ENCODE results near the gene EXOC1. TPM values are rescaled to one million over a fixed set of nuclear protein-coding genes. Genes with fewer than 3 reads are reported as not detected.

EXOC1 gene
- total and polyA plus RNA-seq, 4 donors, result 4.2 to 18.0 (median 8.5) TPM

- Histone ChIP-seq H3K27me3 (ENCODE audit: control insufficient read depth in 4 of 4, insufficient read depth in 4 of 4, low read length in 3 of 4) (peaks cover 0 to 2% (median 0%) of the 10 kb centered on the region in 4 donors), H3K4me1 (ENCODE audit: control insufficient read depth in 4 of 4, insufficient read depth in 4 of 4, low read length in 3 of 4) (no peaks in the 10 kb centered on the region), H3K4me3 (ENCODE audit: low read depth in 1 of 3, low read length in 3 of 3) (no peak overlapping the region), H3K9ac (ENCODE audit: low read depth in 1 of 2, low read length in 2 of 2) (no peak overlapping the region), H3K27ac (ENCODE audit: low read depth in 1 of 2, low read length in 2 of 2) (no peak overlapping the region), H3K36me3 (ENCODE audit: control insufficient read depth in 4 of 4, insufficient read depth in 3 of 4, low read depth in 1 of 4, low read length in 3 of 4) (no peaks in the 10 kb centered on the region), H3K9me3 (ENCODE audit: control insufficient read depth in 4 of 4, low read length in 3 of 4) (no peaks in the 10 kb centered on the region)
- TF ChIP-seq FOXA1 (IDR thresholded peaks at IDR 0.05) (no peak), HNF4A (conservative IDR thresholded peaks at IDR 0.05) (no peak), YY1 (IDR thresholded peaks at IDR 0.05) (no peak), MAX (IDR thresholded peaks at IDR 0.05) (no peak), JUND (IDR thresholded peaks at IDR 0.05) (no peak), RXRA (IDR thresholded peaks at IDR 0.05) (no peak), HNF4G (IDR thresholded peaks at IDR 0.05) (no peak), GABPA (IDR thresholded peaks at IDR 0.05 in 1 of 2, conservative IDR thresholded peaks at IDR 0.05 in 1 of 2) (no peak), RAD21 (IDR thresholded peaks at IDR 0.05) (no peak), NR2F2 (IDR thresholded peaks at IDR 0.05) (no peak), EGR1 (IDR thresholded peaks at IDR 0.05; ENCODE audit: low read depth in 2 of 2) (no peak), TAF1 (conservative IDR thresholded peaks at IDR 0.05) (no peak), SP1 (IDR thresholded peaks at IDR 0.05) (no peak), FOXA2 (IDR thresholded peaks at IDR 0.05) (no peak)
- TF ChIP-seq, protein P1, sequence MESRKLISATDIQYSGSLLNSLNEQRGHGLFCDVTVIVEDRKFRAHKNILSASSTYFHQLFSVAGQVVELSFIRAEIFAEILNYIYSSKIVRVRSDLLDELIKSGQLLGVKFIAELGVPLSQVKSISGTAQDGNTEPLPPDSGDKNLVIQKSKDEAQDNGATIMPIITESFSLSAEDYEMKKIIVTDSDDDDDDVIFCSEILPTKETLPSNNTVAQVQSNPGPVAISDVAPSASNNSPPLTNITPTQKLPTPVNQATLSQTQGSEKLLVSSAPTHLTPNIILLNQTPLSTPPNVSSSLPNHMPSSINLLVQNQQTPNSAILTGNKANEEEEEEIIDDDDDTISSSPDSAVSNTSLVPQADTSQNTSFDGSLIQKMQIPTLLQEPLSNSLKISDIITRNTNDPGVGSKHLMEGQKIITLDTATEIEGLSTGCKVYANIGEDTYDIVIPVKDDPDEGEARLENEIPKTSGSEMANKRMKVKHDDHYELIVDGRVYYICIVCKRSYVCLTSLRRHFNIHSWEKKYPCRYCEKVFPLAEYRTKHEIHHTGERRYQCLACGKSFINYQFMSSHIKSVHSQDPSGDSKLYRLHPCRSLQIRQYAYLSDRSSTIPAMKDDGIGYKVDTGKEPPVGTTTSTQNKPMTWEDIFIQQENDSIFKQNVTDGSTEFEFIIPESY (IDR thresholded peaks at IDR 0.05), result no peak
- TF ChIP-seq, protein P2, sequence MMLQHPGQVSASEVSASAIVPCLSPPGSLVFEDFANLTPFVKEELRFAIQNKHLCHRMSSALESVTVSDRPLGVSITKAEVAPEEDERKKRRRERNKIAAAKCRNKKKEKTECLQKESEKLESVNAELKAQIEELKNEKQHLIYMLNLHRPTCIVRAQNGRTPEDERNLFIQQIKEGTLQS (IDR thresholded peaks at IDR 0.05), result no peak
- TF ChIP-seq, protein P3, sequence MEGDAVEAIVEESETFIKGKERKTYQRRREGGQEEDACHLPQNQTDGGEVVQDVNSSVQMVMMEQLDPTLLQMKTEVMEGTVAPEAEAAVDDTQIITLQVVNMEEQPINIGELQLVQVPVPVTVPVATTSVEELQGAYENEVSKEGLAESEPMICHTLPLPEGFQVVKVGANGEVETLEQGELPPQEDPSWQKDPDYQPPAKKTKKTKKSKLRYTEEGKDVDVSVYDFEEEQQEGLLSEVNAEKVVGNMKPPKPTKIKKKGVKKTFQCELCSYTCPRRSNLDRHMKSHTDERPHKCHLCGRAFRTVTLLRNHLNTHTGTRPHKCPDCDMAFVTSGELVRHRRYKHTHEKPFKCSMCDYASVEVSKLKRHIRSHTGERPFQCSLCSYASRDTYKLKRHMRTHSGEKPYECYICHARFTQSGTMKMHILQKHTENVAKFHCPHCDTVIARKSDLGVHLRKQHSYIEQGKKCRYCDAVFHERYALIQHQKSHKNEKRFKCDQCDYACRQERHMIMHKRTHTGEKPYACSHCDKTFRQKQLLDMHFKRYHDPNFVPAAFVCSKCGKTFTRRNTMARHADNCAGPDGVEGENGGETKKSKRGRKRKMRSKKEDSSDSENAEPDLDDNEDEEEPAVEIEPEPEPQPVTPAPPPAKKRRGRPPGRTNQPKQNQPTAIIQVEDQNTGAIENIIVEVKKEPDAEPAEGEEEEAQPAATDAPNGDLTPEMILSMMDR (IDR thresholded peaks at IDR 0.05; ENCODE audit: low read depth, low read length, missing input control), result no peak
- TF ChIP-seq, protein P4, sequence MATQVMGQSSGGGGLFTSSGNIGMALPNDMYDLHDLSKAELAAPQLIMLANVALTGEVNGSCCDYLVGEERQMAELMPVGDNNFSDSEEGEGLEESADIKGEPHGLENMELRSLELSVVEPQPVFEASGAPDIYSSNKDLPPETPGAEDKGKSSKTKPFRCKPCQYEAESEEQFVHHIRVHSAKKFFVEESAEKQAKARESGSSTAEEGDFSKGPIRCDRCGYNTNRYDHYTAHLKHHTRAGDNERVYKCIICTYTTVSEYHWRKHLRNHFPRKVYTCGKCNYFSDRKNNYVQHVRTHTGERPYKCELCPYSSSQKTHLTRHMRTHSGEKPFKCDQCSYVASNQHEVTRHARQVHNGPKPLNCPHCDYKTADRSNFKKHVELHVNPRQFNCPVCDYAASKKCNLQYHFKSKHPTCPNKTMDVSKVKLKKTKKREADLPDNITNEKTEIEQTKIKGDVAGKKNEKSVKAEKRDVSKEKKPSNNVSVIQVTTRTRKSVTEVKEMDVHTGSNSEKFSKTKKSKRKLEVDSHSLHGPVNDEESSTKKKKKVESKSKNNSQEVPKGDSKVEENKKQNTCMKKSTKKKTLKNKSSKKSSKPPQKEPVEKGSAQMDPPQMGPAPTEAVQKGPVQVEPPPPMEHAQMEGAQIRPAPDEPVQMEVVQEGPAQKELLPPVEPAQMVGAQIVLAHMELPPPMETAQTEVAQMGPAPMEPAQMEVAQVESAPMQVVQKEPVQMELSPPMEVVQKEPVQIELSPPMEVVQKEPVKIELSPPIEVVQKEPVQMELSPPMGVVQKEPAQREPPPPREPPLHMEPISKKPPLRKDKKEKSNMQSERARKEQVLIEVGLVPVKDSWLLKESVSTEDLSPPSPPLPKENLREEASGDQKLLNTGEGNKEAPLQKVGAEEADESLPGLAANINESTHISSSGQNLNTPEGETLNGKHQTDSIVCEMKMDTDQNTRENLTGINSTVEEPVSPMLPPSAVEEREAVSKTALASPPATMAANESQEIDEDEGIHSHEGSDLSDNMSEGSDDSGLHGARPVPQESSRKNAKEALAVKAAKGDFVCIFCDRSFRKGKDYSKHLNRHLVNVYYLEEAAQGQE (IDR thresholded peaks at IDR 0.05), result no peak
- no peak for DNase-seq (ENCODE audit: low spot score)
- 63% methylated on average over 2 of the region's 2 CpGs for WGBS
These were observed 25.9 kb upstream of the EXOC1 start for GRCh38 chr4:55827582-55827981.

Data from liver (tissue), 9 donors.